Mucosa of stomach (tissue), 1 donor: ENCODE results near the gene NSUN2.

Experiments
- H3K27me3 ChIP-seq: one replicate; pipeline ENCODE4 v1.7.0; 2013; ENCODE audit warnings: mild to moderate bottlenecking, low read length; ENCODE audit not compliant: control insufficient read depth, insufficient read depth
- H3K36me3 ChIP-seq: one replicate; pipeline ENCODE4 v1.7.0; 2013; ENCODE audit warnings: low read length; ENCODE audit not compliant: control insufficient read depth, insufficient read depth
- H3K4me1 ChIP-seq: one replicate; pipeline ENCODE4 v1.7.0; 2013; ENCODE audit warnings: mild to moderate bottlenecking, low read length; ENCODE audit not compliant: control insufficient read depth, insufficient read depth
- H3K4me3 ChIP-seq: one replicate; pipeline ENCODE4 v1.7.0; 2013; ENCODE audit warnings: low read length
- H3K9ac ChIP-seq: one replicate; pipeline ENCODE4 v1.7.0; 2013; ENCODE audit warnings: mild to moderate bottlenecking, low read length, moderate library complexity
- H3K9me3 ChIP-seq: one replicate; pipeline ENCODE4 v1.7.0; 2013; ENCODE audit warnings: mild to moderate bottlenecking, low read length, moderate library complexity; ENCODE audit not compliant: control insufficient read depth
- donor health status: Pancreatic carcinoma.

NSUN2 gene

GRCh38 chr5:6557807-6558575 lies 74.9 kb downstream of the NSUN2 start:
- H3K27me3 ChIP-seq, result no peaks in the 10 kb centered on the region
- H3K4me1 ChIP-seq, result no peaks in the 10 kb centered on the region
- no peak overlapping the region for H3K9ac ChIP-seq
- H3K4me3 ChIP-seq, result no peak overlapping the region
- H3K9me3 ChIP-seq, result no peaks in the 10 kb centered on the region
- H3K36me3 ChIP-seq, result no peaks in the 10 kb centered on the region

GRCh38 chr5:6556802-6557102 lies 76.1 kb downstream of the NSUN2 start:
- no peaks in the 10 kb centered on the region for H3K36me3 ChIP-seq
- H3K9ac ChIP-seq, result no peak overlapping the region
- no peak overlapping the region for H3K4me3 ChIP-seq
- H3K9me3 ChIP-seq, result no peaks in the 10 kb centered on the region
- no peaks in the 10 kb centered on the region for H3K4me1 ChIP-seq
- no peaks in the 10 kb centered on the region for H3K27me3 ChIP-seq

GRCh38 chr5:6556089-6556801 lies 76.6 kb downstream of the NSUN2 start:
- H3K27me3 ChIP-seq, result no peaks in the 10 kb centered on the region
- H3K9ac ChIP-seq, result no peak overlapping the region
- H3K9me3 ChIP-seq, result no peaks in the 10 kb centered on the region
- H3K36me3 ChIP-seq, result no peaks in the 10 kb centered on the region
- no peaks in the 10 kb centered on the region for H3K4me1 ChIP-seq
- no peak overlapping the region for H3K4me3 ChIP-seq

GRCh38 chr5:6554812-6555211 lies 78.0 kb downstream of the NSUN2 start:
- no peak overlapping the region for H3K9ac ChIP-seq
- H3K9me3 ChIP-seq, result no peaks in the 10 kb centered on the region
- H3K4me1 ChIP-seq, result no peaks in the 10 kb centered on the region
- H3K27me3 ChIP-seq, result no peaks in the 10 kb centered on the region
- H3K36me3 ChIP-seq, result no peaks in the 10 kb centered on the region
- no peak overlapping the region for H3K4me3 ChIP-seq

GRCh38 chr5:6553972-6554371 lies 78.9 kb downstream of the NSUN2 start:
- Histone ChIP-seq H3K27me3 (no peaks in the 10 kb centered on the region), H3K9me3 (no peaks in the 10 kb centered on the region), H3K36me3 (no peaks in the 10 kb centered on the region), H3K9ac (no peak overlapping the region), H3K4me3 (no peak overlapping the region), H3K4me1 (no peaks in the 10 kb centered on the region)

- no peaks in the 10 kb centered on the region for H3K36me3 ChIP-seq
- H3K4me3 ChIP-seq, result no peak overlapping the region
- no peaks in the 10 kb centered on the region for H3K27me3 ChIP-seq
- H3K9ac ChIP-seq, result no peak overlapping the region
- H3K9me3 ChIP-seq, result no peaks in the 10 kb centered on the region
- no peaks in the 10 kb centered on the region for H3K4me1 ChIP-seq
Observed at GRCh38 chr5:6552612-6553011, 80.2 kb downstream of the NSUN2 start.

- no peak overlapping the region for H3K9ac ChIP-seq
- no peaks in the 10 kb centered on the region for H3K4me1 ChIP-seq
- no peaks in the 10 kb centered on the region for H3K27me3 ChIP-seq
- H3K9me3 ChIP-seq, result no peaks in the 10 kb centered on the region
- H3K4me3 ChIP-seq, result no peak overlapping the region
- no peaks in the 10 kb centered on the region for H3K36me3 ChIP-seq
Observed at GRCh38 chr5:6551955-6552313, 80.9 kb downstream of the NSUN2 start.

- Histone ChIP-seq H3K4me3 (no peak overlapping the region), H3K4me1 (no peaks in the 10 kb centered on the region)
Observed at GRCh38 chr5:6551287-6551954, 81.4 kb downstream of the NSUN2 start.

GRCh38 chr5:6550628-6551027 lies 82.2 kb downstream of the NSUN2 start:
- Histone ChIP-seq H3K36me3 (no peaks in the 10 kb centered on the region), H3K9ac (no peak overlapping the region), H3K27me3 (no peaks in the 10 kb centered on the region), H3K9me3 (no peaks in the 10 kb centered on the region), H3K4me1 (no peaks in the 10 kb centered on the region), H3K4me3 (no peak overlapping the region)

More at GRCh38 chr5:6551287-6551954, 81.4 kb downstream of the NSUN2 start:
- Histone ChIP-seq H3K9me3 (no peaks in the 10 kb centered on the region), H3K27me3 (no peaks in the 10 kb centered on the region), H3K9ac (no peak overlapping the region), H3K36me3 (no peaks in the 10 kb centered on the region)
